ENCODE data around the gene PASK. TPM values are rescaled to one million over a fixed set of nuclear protein-coding genes. Genes with fewer than 3 reads are reported as not detected.

PASK gene
- total RNA-seq, 2 experiments from 2014 or later = 26.8 to 84.3 TPM

DNA sequence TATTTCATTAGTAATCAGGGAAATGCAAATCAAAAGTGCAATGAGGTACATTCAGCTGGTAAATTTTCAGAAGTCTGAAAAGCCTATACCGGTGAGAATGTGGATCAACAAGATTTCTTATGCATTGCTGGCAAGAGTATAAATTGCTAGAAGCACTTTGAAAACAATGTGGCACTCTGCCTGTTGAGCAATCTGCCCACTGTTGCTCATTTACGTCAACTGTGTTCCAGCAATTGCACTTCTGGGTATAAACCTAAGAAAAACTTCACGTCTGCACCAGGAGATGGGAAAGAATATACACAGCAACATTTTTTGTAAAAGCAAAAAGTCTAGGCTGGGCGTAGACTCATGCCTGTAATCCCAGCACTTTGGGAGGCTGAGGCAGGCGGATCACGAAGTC is 88.0 kb downstream of the PASK start:
- no peak for TF ChIP-seq EZH2phosphoT487 (IDR thresholded peaks at IDR 0.05; ENCODE audit: borderline replicate concordance, low read depth, low read length)
- no peak for TF ChIP-seq CTCF (conservative IDR thresholded peaks at IDR 0.05; ENCODE audit: low read length)
- Histone ChIP-seq H3K4me3 (ENCODE audit: low read depth, low read length, poor library complexity, severe bottlenecking) (no peak overlapping the region), H3K4me1 (ENCODE audit: insufficient read depth, low read length, poor library complexity, severe bottlenecking) (no peaks in the 10 kb centered on the region), H3K36me3 (ENCODE audit: insufficient read depth, low read length) (no peaks in the 10 kb centered on the region), H4K20me1 (ENCODE audit: insufficient read depth, low read length) (no peaks in the 10 kb centered on the region), H3K4me2 (ENCODE audit: low read length) (no peak overlapping the region), H2AFZ (ENCODE audit: low read length) (no peak overlapping the region), H3K27ac (ENCODE audit: low read depth, low read length, poor library complexity, severe bottlenecking) (no peak overlapping the region), H3K9me3 (ENCODE audit: low read length) (no peaks in the 10 kb centered on the region), H3K9me2 (ENCODE audit: insufficient read depth, low read length) (no peaks in the 10 kb centered on the region), H3K79me2 (ENCODE audit: insufficient read depth, low read depth, low read length) (no peaks in the 10 kb centered on the region)
- ChIA-PET POLR2A (no interaction called here), CTCF (ENCODE audit: unreplicated experiment) (no interaction called here)
- DNase-seq (ENCODE audit: low spot score) = no peak
- intact Hi-C loops (cut with micrococcal nuclease; ENCODE audit: unreplicated experiment) = no loop called here
- BruUV-seq (replicated peaks) = no TSS peak

Small RNA genes within 50 kb of the gene (small RNA-seq; reads per million reads assigned to genes)
- not detected for gene AC005237.2

Other genes with a start within 250 kb of the PASK start
- gene CROCC2, start 243.1 kb downstream of the PASK start, total RNA-seq (2014; rRNA removed; shearing (Covaris generic)) = not detected in 2 replicates
- gene CROCC2, start 243.1 kb downstream of the PASK start, total RNA-seq (2022) = not detected in 2 replicates
- gene SNED1, start 150.9 kb downstream of the PASK start, total RNA-seq (2014; rRNA removed; shearing (Covaris generic)) = 2.8 and 3.5 TPM in 2 replicates
- gene SNED1, start 150.9 kb downstream of the PASK start, total RNA-seq (2022) = 13.6 and 15.3 TPM in 2 replicates
- 57.7 and 58.9 TPM in 2 replicates for gene MTERF4, start 47.2 kb downstream of the PASK start, total RNA-seq (2014; rRNA removed; shearing (Covaris generic))
- gene MTERF4, start 47.2 kb downstream of the PASK start, total RNA-seq (2022) = 48.2 and 52.8 TPM in 2 replicates
- 46.0 and 61.4 TPM in 2 replicates for gene PPP1R7, start 995 bp upstream of the PASK start, total RNA-seq (2014; rRNA removed; shearing (Covaris generic))
- gene PPP1R7, start 995 bp upstream of the PASK start, total RNA-seq (2022) = 82.0 and 97.1 TPM in 2 replicates
- gene ANO7, start 39.2 kb upstream of the PASK start, total RNA-seq (2014; rRNA removed; shearing (Covaris generic)) = 0.16 TPM in 1 of 2 replicates, not detected in the other
- gene ANO7, start 39.2 kb upstream of the PASK start, total RNA-seq (2022) = 0.46 TPM in 1 of 2 replicates, not detected in the other
- 155 and 176 TPM in 2 replicates for gene HDLBP, start 166.2 kb upstream of the PASK start, total RNA-seq (2014; rRNA removed; shearing (Covaris generic))
- gene HDLBP, start 166.2 kb upstream of the PASK start, total RNA-seq (2022) = 148 and 170 TPM in 2 replicates
- gene SEPTIN2, start 166.5 kb upstream of the PASK start, total RNA-seq (2014; rRNA removed; shearing (Covaris generic)) = 198 and 222 TPM in 2 replicates
- gene SEPTIN2, start 166.5 kb upstream of the PASK start, total RNA-seq (2022) = 275 and 301 TPM in 2 replicates
- 23.2 and 33.6 TPM in 2 replicates for gene FARP2, start 206.8 kb upstream of the PASK start, total RNA-seq (2014; rRNA removed; shearing (Covaris generic))
- 47.9 and 52.7 TPM in 2 replicates for gene FARP2, start 206.8 kb upstream of the PASK start, total RNA-seq (2022)